Activated CD4-positive, alpha-beta T cell treated with anti-CD3 and anti-CD28 coated beads, Interleukin-2, amount 50 U/mL, for 4 hours (primary cell): ENCODE data around the gene IFI35.
"Not testable (repeated sequence)": the region's sequence is repeated elsewhere in the genome, so short reads cannot be mapped to it uniquely, and the experiment has no call there.

Source experiments
- DNase-seq, 2 experiments: peaks; one replicate each; pipeline ENCODE4 v3.0.0-alpha.2; 2020

Gene IFI35

DNA sequence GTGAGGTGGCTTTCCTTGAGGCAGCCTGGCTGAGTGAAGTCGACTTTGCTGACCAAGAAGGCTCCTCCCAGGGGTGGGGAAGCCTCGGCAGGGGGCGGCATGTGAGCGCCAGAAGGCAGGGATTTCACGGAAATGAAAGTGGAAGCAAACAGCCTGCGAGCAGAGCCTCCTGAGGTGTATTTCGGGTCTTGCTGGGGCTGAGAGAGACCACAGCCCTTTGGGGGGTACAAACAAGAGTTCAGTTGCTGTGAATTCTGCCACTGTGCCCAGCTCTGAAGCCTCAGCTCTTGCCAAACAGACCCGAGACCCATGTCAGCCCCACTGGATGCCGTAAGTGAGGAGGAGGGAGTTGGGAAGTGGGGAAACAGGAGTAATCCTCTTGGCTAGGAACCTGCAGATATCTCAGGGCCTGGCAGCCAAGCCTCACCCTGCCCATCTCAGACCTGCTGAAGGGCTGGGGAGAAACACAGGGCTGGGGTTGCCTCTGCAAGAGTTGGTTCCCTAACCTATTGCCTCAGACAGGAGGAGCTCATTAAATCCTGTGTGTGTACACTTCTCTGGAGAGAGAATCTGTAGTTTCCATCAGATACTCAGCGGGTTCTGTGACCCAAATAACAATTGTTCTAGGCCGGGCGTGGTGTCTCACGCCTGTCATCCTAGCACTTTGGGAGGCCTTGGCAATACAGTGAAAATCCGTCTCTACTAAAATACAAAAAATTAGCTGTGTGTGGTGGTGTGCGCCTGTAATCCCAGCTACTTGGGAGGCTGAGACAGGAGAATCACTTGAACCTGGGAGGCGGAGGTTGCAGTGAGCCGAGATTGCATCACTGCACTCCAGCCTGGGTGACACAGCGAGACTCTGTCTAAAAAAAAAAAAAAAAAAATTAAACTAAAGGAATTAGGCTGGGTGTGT is at the start of gene IFI35:
TSS of gene IFI35 (plus strand) at position 146 of the 913 bp plus-strand sequence. CDS start at position 310, 164 bp downstream.
- peak; percentile 84 to 85 for DNase-seq

DNA sequence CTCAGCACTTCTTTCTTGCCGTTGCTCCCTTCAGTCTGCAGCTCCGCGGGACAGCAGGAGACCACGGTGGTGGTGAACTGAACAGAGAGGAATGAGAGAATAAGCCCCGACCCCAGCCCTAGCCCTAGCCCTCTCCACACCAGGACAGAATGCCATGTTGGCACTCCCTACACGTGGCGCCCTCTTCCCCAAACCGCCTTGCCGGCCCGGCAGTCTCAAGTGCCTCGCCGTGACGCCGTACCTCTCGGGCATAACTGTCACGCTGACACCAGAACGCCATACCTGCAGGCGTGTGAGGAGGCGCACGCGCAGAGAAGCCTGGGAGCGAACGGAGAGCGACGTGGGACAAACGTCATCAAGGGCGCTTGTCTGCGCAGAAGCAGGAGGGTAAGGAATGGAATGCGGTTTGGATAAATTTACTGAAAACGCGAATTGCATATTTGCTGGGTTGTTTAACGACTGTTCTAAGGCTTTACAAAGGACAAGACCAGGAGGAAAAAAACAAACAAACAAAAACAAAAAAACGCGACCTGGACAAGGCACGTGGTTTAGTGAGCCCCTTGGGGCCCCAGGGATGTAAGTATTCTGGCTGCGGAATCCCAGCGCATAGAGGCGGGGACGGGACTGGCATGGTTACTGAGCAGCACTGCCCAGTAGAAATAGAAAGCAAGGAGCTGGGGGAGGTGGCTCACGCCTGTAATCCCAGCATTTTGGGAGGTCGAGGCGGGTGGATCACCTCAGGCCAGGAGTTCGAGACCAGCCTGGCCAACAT is 42.2 kb upstream of the IFI35 start, which contains the start of gene AARSD1:
TSS of gene AARSD1 (minus strand) at position 294 of the 772 bp plus-strand sequence. CDS start at position 280, 14 bp downstream.
- peak; percentile 85 to 87 for DNase-seq

DNA sequence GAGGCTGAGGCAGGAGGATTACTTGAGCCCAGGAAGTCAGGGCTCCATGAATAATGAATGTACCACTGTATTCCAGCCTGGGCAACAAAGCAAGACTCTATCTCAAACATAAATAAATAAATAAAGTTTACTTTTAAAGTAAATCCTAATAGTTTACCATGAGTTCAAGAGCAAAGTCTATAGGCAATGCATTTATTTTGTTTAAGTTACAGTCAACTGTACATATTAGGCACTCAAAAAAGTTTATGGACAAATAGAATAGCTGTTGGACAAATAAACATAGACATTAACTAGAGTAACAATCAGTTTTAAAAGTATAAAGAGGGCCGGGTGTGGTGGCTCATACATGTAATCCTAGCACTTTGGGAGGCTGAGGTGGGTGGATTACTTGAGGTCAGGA is 38.7 kb upstream of the IFI35 start:
- no peak for DNase-seq

DNA sequence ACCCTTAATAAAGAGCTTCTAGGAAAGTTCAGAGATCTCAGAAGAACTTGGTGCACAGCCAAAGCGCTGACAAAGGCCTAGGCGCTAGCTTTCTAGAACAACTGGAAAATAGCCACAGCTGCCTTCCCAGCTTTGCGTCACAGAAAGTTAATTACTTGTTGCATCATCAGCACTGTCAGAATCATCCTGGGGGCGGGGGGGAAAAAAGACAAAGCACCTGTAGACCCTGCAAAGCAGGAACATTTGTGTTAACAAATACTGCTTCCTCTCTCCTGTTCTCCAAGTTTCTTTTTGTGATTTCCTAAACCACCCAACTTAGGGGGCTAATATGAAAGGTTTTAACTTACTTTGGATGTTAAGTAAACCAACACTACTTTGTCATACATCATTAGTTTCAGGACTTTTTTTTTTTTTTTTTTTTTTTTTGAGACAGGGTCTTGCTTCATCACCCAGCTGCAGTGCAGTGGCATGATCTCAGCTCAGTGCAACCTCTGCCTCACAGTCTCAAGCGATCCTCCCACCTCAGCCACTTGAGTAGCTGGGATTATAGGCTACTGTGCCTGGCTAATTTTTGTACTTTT is 37.5 kb upstream of the IFI35 start:
- DNase-seq, result no peak

DNA sequence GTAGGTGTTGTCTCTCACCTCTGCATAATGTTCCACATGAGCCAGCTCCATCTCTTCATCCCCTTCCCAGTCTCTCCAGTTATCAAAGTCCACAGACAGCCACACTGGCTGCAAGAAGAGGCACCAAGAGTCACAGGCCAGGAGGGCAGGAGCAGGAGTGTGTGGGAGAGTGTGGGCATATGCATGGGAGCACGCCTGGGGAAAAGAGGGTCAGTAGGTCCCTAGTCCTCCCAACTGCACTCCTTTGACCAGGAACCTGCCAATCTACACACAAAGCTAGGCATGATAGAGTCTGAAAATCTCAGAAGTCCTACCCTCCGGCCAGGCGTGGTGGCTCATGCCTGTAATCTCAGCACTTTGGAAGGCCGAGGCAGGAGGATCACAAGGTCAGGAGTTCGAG is 35.0 kb upstream of the IFI35 start:
- no peak for DNase-seq

DNA sequence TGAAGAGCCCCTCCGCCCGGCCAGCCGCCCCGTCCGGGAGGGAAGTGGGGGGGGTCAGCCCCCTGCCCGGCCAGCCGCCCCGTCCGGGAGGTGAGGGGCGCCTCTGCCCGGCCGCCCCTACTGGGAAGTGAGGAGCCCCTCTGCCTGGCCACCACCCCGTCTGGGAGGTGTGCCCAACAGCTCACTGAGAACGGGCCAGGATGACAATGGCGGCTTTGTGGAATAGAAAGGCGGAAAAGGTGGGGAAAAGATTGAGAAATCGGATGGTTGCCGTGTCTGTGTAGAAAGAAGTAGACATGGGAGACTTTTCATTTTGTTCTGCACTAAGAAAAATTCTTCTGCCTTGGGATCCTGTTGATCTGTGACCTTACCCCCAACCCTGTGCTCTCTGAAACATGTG is 33.3 kb upstream of the IFI35 start:
- not testable (repeated sequence) for DNase-seq

DNA sequence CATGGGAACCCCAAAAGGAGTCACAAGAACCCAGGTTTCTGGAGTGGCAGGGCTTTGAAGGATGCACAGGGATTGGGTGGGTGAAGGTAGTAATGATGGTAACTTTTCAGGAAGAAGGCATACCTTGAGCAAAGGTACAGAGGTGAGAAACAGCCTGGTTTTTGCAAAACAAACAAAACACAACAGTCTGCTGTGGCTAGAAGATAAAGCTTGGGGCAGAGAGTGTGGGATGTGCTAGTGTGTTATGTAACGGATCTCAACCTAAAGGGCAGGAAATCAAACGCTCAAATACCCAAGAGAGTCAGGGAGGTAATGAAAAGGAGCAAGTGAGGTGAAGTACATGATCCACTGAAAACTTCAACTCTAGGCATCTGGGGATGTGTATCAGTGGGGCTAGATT is 31.3 kb upstream of the IFI35 start:
- DNase-seq, result no peak

DNA sequence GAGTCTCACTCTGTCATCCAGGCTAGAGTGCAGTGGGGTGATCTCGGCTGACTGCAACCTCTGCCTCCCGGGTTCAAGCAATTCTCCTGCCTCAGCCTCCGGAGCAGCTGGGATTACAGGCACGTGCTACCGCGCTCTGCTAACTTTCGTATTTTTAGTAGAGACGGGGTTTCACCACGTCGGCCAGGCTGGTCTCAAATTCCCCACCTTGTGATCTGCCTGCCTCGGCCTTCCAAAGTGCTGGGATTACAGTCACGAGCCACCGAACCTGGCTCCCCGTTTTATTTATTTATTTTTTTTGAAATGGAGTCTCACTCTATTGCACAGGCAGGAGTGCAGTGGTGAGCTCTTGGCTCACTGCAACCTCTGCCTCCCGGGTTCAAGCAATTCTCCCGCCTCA is 30.9 kb upstream of the IFI35 start:
- not testable (repeated sequence) for DNase-seq

DNA sequence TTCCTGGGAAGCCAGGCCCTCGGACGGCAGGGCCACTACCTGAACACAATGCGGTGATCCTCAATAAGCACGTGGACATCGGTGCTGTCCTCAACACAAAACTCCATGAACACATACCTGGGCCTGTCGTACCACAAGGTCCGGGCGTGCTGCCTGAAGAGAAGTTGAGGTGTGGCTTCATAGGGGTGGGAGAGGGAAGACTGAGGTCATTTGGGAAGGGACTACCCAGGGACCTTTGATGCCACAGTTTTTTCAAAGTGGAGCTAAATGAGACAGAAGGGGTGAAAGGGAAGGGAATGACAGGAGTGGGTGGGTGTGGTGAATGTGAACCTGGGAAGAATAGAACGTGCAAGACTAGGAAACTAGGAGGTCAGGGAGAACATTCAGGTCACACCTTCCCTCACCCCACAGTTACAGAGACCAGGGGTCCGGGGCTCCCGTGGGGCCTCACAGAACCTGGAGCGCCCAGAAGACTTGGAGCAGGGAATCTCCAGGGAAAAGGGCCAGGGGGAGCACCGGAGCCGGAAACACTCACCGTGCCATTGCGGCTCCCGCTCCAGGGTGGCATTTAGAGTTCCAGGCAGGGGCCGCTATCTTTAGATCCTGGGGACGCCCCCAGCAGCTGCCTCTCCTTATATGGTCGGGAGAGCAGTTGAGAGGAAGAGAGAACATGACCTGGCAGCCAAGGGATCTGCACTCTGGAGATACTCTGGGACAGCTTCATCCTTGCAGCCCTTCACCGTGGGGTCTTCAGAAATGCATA is 26.9 kb upstream of the IFI35 start, which contains the start of gene PTGES3L:
TSS of gene PTGES3L (minus strand) at position 570 of the 763 bp plus-strand sequence. CDS start at position 543, 27 bp downstream.
- DNase-seq, result no peak

DNA sequence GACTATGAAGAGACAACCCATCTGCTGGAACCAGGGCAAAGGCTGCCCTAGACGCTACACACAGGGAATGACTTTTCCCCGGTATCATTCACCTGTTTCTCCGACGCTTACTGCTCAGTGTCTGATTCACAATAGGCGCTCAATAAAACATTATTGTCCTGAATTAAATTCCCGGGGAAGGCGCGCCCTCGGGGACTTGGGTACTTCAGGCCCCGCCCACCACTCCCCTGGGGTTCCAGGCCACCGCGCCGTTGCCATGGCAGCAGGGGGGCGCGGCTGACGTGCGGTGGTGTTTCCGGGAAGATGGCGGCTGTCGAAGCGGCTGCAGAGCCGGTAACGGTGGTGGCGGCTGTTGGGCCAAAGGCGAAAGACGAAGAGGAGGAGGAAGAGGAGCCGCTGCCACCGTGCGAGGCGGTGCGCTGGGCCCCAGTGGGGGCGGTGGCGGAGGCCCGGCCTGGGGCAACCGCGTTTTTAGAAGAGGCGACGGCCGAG is 26.3 kb upstream of the IFI35 start, which contains the start of gene RUNDC1:
TSS of gene RUNDC1 (plus strand) at position 292 of the 492 bp plus-strand sequence. CDS start at position 304, 12 bp downstream.
- peak; percentile 88 to 90 for DNase-seq

DNA sequence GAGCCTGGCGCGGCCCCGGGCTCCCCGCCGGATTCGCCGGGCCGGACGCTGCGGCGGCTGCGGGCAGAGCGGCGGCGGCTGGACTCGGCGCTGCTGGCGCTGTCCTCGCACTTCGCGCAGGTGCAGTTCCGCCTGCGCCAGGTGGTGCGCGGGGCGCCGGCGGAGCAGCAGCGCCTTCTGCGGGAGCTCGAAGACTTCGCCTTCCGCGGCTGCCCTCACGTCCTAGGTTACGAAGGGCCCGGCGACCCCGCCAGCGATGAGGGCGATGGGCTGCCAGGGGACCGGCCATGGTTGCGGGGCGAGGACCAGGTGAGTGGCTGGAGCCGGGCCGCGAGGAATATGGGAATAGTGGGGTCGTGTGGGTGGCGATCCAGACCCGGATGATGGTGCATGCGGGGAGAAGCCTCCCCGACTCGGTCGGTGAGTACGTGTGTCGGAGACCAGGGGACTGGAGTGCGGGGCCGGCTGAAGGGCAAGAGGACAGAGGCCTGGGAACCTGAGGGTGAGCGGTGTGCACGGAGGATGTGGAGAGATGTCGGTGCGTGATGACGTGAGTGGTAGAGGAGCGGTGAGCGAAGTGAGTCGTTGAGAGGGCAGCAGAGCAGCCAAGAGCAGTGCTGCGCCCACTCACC is 25.7 kb upstream of the IFI35 start:
- DNase-seq, result peak; percentile 48 to 57

DNA sequence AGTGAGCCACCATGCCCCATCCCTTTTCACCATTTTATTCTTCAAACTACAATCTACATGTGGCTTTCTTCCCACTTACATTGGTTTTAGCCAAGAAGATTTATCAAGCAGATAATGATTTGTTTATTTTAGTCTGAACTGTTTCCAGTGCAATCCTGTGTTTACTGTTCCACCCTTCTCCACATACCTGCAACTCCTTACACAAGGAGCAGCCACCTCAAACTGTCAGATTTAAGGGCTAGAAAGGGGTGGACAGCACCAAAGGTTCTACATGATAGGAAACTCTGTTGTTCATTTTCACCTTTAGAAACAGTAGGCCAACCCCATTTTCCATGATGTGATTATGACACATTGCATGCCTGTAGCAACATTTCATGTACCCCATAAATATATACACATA is 24.3 kb upstream of the IFI35 start:
- no peak for DNase-seq

DNA sequence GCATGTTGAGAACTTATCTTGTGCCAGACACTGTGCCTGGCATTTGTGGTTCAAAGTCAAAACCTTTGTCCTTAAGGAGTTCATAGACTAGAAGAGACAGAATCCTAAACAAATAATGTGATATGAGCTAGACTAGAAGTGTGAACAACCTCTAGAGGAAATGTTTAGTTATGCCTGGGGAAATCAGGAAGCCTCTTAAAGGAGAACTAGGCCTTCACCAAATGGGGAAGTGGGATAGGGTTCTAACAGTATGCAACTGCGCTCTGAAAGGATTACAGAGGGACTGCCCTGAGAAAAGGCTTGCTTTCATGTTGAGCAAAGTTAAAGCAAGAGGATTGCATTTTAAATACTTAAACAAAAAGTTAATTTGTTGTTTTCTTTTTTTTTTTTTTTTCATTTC is 21.4 kb upstream of the IFI35 start:
- no peak for DNase-seq

DNA sequence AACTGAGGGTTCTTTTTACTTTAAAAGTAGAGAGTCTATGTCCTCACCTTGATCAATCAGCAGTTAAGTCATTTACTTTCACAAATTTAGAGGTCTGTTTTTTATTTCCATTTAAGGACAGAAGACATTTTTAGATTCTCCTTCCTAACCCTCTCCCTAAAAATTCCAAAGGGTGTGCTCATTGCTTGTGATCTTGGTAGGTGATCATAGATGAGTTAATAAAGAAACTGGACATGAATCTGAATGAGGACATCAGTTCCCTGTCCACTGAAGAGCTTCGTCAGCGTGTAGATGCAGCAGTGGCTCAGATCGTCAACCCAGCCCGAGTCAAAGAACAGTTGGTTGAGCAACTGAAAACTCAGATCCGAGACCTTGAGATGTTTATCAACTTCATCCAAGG is 17.4 kb upstream of the IFI35 start:
- no peak for DNase-seq

DNA sequence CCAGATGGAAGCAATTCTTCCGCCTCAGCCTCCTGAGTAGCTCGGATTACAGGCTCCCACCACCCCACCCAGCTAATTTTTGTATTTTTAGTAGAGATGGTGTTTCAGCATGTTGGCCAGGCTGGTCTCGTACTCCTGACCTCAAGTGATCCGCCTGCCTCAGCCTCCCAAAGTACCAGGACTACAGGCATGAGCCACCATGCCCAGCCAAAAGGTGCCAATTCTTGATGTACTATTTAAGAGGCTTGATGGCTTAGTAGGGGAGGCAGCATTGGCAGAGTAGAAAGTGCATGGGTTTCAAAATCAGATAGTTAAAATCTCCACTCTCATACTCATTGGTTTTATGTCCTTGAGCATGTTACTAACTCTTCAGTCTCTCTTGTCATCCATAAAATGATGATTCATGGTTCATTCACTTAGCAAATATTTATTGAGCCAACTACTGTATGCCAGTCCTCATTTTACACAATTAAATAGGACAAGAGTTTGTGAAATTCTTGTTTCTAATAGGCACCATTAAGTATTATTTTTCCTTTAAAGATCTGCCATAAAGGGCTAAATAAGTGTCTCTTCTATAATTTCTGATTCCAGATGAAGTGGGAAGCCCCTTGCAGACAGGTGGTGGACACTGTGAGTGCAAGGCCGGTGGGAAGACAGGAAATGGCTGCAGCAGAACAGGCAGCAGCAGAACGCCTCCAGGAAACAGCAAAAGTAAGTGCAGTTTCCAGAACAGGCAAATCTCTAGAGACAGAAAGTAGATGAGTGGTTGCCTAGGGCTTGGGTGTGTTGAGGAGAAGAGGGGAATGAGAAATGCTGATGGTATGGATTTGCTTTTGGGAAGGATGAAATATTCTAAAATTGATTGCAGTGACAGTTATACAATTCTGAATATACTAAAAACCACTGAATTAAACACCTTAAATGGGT is 16.6 kb upstream of the IFI35 start:
- DNase-seq, result no peak

DNA sequence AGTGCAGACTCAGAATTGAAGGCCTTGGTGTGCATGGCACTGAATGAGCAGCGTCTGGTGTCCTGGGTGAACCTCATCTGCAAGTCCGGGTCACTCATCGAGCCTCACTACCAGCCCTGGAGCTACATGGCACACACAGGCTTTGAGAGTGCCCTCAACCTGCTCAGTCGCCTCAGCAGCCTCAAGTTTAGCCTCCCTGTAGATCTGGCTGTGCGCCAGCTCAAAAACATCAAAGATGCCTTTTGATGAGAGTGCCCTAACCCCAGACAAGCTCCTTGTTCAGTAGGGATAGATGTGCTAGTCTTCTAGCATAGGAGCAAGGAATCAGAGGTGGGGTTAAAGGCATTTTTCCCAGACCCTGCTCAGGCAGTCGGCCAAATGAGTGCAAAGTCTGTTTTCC is 15.1 kb upstream of the IFI35 start:
- DNase-seq, result no peak

DNA sequence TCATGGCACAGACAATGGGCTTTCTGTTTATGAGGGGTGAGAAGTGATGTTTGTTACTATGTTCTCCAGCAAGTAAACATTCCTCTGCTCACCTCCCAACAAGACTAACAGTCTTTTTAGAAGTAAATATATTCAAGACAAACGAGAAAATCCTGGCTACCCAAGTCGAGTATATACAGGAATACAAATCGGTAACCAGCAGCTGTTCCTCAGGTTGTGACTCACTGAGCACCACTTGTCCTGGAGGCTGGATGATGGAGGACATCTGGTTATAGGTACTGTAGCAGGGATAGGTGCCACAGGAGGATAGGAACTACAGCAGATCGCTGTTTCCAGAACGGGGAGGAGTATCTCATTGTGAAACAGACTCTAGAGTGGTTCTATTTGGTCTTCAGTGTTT is 13.7 kb upstream of the IFI35 start:
- DNase-seq, result no peak

DNA sequence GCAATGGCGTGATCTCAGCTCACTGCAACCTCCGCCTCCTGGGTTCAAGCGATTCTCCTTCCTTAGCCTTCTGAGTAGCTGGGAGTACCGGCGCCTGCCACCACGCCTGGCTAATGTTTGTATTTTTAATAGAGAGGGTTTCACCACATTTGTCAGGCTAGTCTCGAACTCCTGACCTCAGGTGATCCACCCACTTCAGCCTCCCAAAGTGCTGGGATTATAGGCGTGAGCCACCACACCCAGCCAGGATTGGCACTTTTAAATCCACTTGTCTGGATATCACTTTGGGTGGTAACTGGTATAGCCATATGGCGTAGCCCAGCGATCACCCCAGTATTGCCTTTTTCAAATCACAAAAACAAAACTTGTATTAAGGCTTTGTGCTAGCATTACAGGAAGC is 12.7 kb upstream of the IFI35 start:
- not testable (repeated sequence) for DNase-seq

DNA sequence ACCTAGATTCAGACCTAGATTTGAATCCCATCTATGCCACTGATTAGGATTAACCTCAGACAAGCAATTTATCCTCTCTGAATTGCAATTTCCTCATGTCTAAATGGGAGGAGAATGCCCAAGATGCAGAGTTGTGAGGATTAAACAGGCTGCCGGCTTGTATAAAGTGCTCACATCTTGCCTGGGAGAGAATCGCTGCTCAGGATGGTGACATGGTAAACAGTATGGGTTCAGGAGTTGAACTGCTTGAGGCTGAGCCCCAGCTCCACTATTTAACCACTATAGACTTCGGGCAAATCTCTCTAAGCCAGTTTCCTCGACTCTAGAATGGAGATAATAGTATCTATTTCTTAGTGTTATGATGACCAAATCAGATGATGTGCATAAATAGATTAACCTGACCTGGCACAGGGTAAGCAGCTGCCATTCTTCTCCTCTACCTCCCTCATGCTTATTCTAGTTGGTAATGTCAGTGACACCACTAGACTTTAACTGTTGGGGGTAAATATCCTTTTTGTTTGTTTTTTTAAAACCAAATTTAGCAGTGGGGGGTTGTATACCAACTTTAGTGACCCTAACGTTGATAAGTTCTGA is 9.1 kb upstream of the IFI35 start:
- no peak for DNase-seq
